Measurements from ENCODE around the gene FHL3. TPM values are rescaled to one million over a fixed set of nuclear protein-coding genes. Genes with fewer than 3 reads are reported as not detected.

The FHL3 gene
- total RNA-seq, 1 experiment from 2014 or later, result 106 TPM

GRCh38 chr1:38052750-38053415, 47.6 kb upstream of the FHL3 start:
- no peaks in the 10 kb centered on the region for H3K27me3 ChIP-seq (replicated peaks; ENCODE audit: insufficient read depth, low read depth, low read length, poor library complexity)
- no peaks in the 10 kb centered on the region for H3K36me3 ChIP-seq (ENCODE audit: insufficient read depth, low read length, poor library complexity, severe bottlenecking)
- peaks cover 59% of the 10 kb centered on the region for H3K4me1 ChIP-seq (ENCODE audit: insufficient read depth, low read length, poor library complexity, severe bottlenecking)
- H3K9me3 ChIP-seq (ENCODE audit: low read depth, low read length, poor library complexity, severe bottlenecking), result no peaks in the 10 kb centered on the region
- intact Hi-C loops (cut with micrococcal nuclease; ENCODE audit: unreplicated experiment), result no loop called here
- H3K27ac ChIP-seq (ENCODE audit: low read depth, low read length, poor library complexity, severe bottlenecking), result peak overlapping the region; percentile 59
- DNase-seq (ENCODE audit: low spot score), result no peak
- H3K4me3 ChIP-seq (ENCODE audit: low read depth, low read length, poor library complexity, severe bottlenecking), result peak overlapping the region; percentile 27
- CTCF ChIA-PET, result interaction anchor here (0.9 to 1.2 kb wide), 3 partner anchors 19 to 24 kb away, joined by 3 to 5 read pairs (median 4); no protein-coding TSS in a partner anchor
- BruUV-seq (replicated peaks), result no TSS peak
- TF ChIP-seq EZH2 (IDR thresholded peaks at IDR 0.05; ENCODE audit: borderline replicate concordance, low read depth, low read length, poor library complexity, severe bottlenecking), result no peak
- TF ChIP-seq, protein P1, sequence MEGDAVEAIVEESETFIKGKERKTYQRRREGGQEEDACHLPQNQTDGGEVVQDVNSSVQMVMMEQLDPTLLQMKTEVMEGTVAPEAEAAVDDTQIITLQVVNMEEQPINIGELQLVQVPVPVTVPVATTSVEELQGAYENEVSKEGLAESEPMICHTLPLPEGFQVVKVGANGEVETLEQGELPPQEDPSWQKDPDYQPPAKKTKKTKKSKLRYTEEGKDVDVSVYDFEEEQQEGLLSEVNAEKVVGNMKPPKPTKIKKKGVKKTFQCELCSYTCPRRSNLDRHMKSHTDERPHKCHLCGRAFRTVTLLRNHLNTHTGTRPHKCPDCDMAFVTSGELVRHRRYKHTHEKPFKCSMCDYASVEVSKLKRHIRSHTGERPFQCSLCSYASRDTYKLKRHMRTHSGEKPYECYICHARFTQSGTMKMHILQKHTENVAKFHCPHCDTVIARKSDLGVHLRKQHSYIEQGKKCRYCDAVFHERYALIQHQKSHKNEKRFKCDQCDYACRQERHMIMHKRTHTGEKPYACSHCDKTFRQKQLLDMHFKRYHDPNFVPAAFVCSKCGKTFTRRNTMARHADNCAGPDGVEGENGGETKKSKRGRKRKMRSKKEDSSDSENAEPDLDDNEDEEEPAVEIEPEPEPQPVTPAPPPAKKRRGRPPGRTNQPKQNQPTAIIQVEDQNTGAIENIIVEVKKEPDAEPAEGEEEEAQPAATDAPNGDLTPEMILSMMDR (conservative IDR thresholded peaks at IDR 0.05; ENCODE audit: low read depth, low read length), result no peak
- POLR2A ChIA-PET (ENCODE audit: low non-redundant PET), result no interaction called here

DNA sequence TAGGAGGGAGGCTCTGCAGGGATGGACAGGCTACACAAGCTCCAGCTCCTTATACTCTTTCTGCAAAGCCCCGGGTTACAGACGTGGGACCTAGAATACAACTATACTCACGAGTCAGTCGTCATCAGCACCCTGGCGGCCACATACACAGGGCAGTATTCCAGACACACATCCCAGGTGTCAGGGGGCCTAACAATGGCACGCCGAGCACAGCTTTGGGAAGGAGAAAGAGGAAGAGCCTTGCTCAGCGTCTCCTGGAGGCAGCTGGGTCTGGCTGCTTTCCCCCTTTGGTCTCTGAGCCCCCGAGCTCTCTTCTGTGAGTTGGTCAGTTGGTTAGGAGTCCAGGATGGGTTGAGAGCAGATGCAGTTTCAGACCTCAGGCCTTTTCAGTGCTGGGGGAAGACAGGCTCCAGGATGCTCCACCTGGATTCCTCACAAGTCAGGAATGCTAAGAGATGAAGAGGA, 45.8 kb upstream of the FHL3 start:
- intact Hi-C loops (cut with micrococcal nuclease; ENCODE audit: unreplicated experiment), result no loop called here
- no peaks in the 10 kb centered on the region for H3K9me3 ChIP-seq (ENCODE audit: low read depth, low read length, poor library complexity, severe bottlenecking)
- ChIA-PET POLR2A (ENCODE audit: low non-redundant PET) (no interaction called here), CTCF (interaction anchor here (0.9 kb wide), 1 partner anchor 21 kb away, joined by 4 read pairs; no protein-coding TSS in a partner anchor)
- BruUV-seq (replicated peaks), result no TSS peak
- peak overlapping the region; percentile 27 for H3K4me3 ChIP-seq (ENCODE audit: low read depth, low read length, poor library complexity, severe bottlenecking)
- H3K27ac ChIP-seq (ENCODE audit: low read depth, low read length, poor library complexity, severe bottlenecking), result peak overlapping the region; percentile 55
- peaks cover 59% of the 10 kb centered on the region for H3K4me1 ChIP-seq (ENCODE audit: insufficient read depth, low read length, poor library complexity, severe bottlenecking)
- H3K27me3 ChIP-seq (replicated peaks; ENCODE audit: insufficient read depth, low read depth, low read length, poor library complexity), result no peaks in the 10 kb centered on the region
- TF ChIP-seq, protein P1 (conservative IDR thresholded peaks at IDR 0.05; ENCODE audit: low read depth, low read length), result no peak
- no peak for TF ChIP-seq EZH2 (IDR thresholded peaks at IDR 0.05; ENCODE audit: borderline replicate concordance, low read depth, low read length, poor library complexity, severe bottlenecking)
- no peaks in the 10 kb centered on the region for H3K36me3 ChIP-seq (ENCODE audit: insufficient read depth, low read length, poor library complexity, severe bottlenecking)
- DNase-seq (ENCODE audit: low spot score), result no peak

GRCh38 chr1:38050397-38051078, 45.2 kb upstream of the FHL3 start:
- peaks cover under 1% of the 10 kb centered on the region for H3K36me3 ChIP-seq (ENCODE audit: insufficient read depth, low read length, poor library complexity, severe bottlenecking)
- intact Hi-C loops (cut with micrococcal nuclease; ENCODE audit: unreplicated experiment), result no loop called here
- no peaks in the 10 kb centered on the region for H3K9me3 ChIP-seq (ENCODE audit: low read depth, low read length, poor library complexity, severe bottlenecking)
- peak overlapping the region; percentile 27 for H3K4me3 ChIP-seq (ENCODE audit: low read depth, low read length, poor library complexity, severe bottlenecking)
- CTCF ChIA-PET, result interaction anchor here (0.9 kb wide), 1 partner anchor 21 kb away, joined by 4 read pairs; no protein-coding TSS in a partner anchor
- no peaks in the 10 kb centered on the region for H3K27me3 ChIP-seq (replicated peaks; ENCODE audit: insufficient read depth, low read depth, low read length, poor library complexity)
- peak; percentile 61 for DNase-seq (ENCODE audit: low spot score)
- H3K27ac ChIP-seq (ENCODE audit: low read depth, low read length, poor library complexity, severe bottlenecking), result peak overlapping the region; percentile 55
- H3K4me1 ChIP-seq (ENCODE audit: insufficient read depth, low read length, poor library complexity, severe bottlenecking), result peaks cover 59% of the 10 kb centered on the region
- TF ChIP-seq, protein P1 (conservative IDR thresholded peaks at IDR 0.05; ENCODE audit: low read depth, low read length), result no peak
- no peak for TF ChIP-seq EZH2 (IDR thresholded peaks at IDR 0.05; ENCODE audit: borderline replicate concordance, low read depth, low read length, poor library complexity, severe bottlenecking)
- BruUV-seq (replicated peaks), result no TSS peak
- POLR2A ChIA-PET (ENCODE audit: low non-redundant PET), result no interaction called here

All from A673 (cell line).